Hepatocyte (in vitro differentiated cells): ENCODE data around the gene TRIM75. TPM values are rescaled to one million over a fixed set of nuclear protein-coding genes. Genes with fewer than 3 reads are reported as not detected.
"Not testable (repeated sequence)": the region's sequence is repeated elsewhere in the genome, so short reads cannot be mapped to it uniquely, and the experiment has no call there.

Source experiments
- DNase-seq: peaks from one replicate; pipeline ENCODE4 v3.0.0-alpha.2; 2016; ENCODE audit warnings: low spot score
- H2AFZ ChIP-seq: fragments of 200-600 bp; sonication (generic); 2 replicates; pipeline ENCODE4 v1.6.0; 2016; ENCODE audit warnings: antibody characterized with exemption, mild to moderate bottlenecking
- H3K27ac ChIP-seq: fragments of 200-600 bp; sonication (generic); 2 replicates; pipeline ENCODE4 v1.5.1; 2016; ENCODE audit warnings: mild to moderate bottlenecking
- H3K27me3 ChIP-seq: fragments of 200-600 bp; sonication (generic); 2 replicates; pipeline ENCODE4 v1.6.1; 2016
- H3K36me3 ChIP-seq: fragments of 200-600 bp; sonication (generic); replicated peaks from 2 replicates; pipeline ENCODE4 v1.5.1; 2016; ENCODE audit warnings: low read depth; ENCODE audit not compliant: insufficient read depth
- H3K4me1 ChIP-seq: fragments of 200-600 bp; sonication (generic); 2 replicates; pipeline ENCODE4 v1.5.1; 2016; ENCODE audit warnings: mild to moderate bottlenecking, moderate library complexity; ENCODE audit not compliant: insufficient read depth
- H3K4me2 ChIP-seq: fragments of 200-600 bp; sonication (generic); 2 replicates; pipeline ENCODE4 v1.6.0; 2016
- H3K4me3 ChIP-seq: fragments of 200-600 bp; sonication (generic); 2 replicates; pipeline ENCODE4 v1.5.1; 2016; ENCODE audit warnings: mild to moderate bottlenecking
- H3K79me2 ChIP-seq: fragments of 200-600 bp; sonication (generic); 2 replicates; pipeline ENCODE4 v1.6.0; 2017; ENCODE audit warnings: mild to moderate bottlenecking
- H3K9me2 ChIP-seq: fragments of 200-600 bp; sonication (generic); replicated peaks from 2 replicates; pipeline ENCODE4 v1.6.0; 2017; ENCODE audit warnings: mild to moderate bottlenecking; ENCODE audit not compliant: insufficient read depth
- H3K9me3 ChIP-seq: fragments of 200-600 bp; sonication (generic); 2 replicates; pipeline ENCODE4 v1.5.1; 2016; ENCODE audit warnings: low read depth, mild to moderate bottlenecking
- H4K20me1 ChIP-seq: fragments of 200-600 bp; sonication (generic); 2 replicates; pipeline ENCODE4 v1.6.0; 2016; ENCODE audit warnings: mild to moderate bottlenecking; ENCODE audit not compliant: insufficient read depth, poor library complexity, severe bottlenecking
- CTCF ChIP-seq: fragments of 200-600 bp; sonication (generic); IDR thresholded peaks from 2 replicates; pipeline ENCODE4 v1.5.1; 2016; ENCODE audit warnings: antibody characterized with exemption, mild to moderate bottlenecking; ENCODE audit not compliant: poor library complexity
- EZH2 ChIP-seq: fragments of 200-600 bp; sonication (generic); IDR thresholded peaks from 2 replicates; pipeline ENCODE4 v1.6.1; 2016; ENCODE audit warnings: antibody characterized with exemption, mild to moderate bottlenecking, borderline replicate concordance
- EZH2phosphoT487 ChIP-seq: fragments of 200-600 bp; sonication (generic); IDR thresholded peaks from one replicate; pipeline ENCODE4 v1.6.1; 2018; ENCODE audit warnings: antibody characterized with exemption, mild to moderate bottlenecking, low read depth, moderate library complexity; ENCODE audit not compliant: unreplicated experiment, severe bottlenecking
- whole genome bisulfite sequencing: methylation state at CpG from one replicate; pipeline ENCODE4 v1.1.6; 2016; ENCODE audit warnings: low lambda C conversion rate; ENCODE audit errors: missing lambda C conversion rate; 5-methylcytosine and 5-hydroxymethylcytosine counted together
- polyA plus RNA-seq: library from polyadenylated mRNA; unstranded; fragments of >200 nt; fragmentation: Nextera tagmentation; extraction: Ambion mirVana; gene quantifications from 2 replicates; pipeline ENCODE4 v1.2.1, GENCODE V29; 2016
- total RNA-seq: library from RNA; depleted of rRNA; stranded (reverse); fragments of >200 nt; gene quantifications from 2 replicates; pipeline ENCODE4 v1.2.3, GENCODE V29; 2014

The TRIM75 gene
- total and polyA plus RNA-seq, 2 experiments from 2014 or later = 0.17 TPM; not detected in 1

- no peak for DNase-seq
- Histone ChIP-seq H3K27ac (no peak overlapping the region), H3K27me3 (no peaks in the 10 kb centered on the region), H3K4me3 (no peak overlapping the region), H3K9me3 (no peaks in the 10 kb centered on the region), H3K4me1 (no peaks in the 10 kb centered on the region), H3K36me3 (no peaks in the 10 kb centered on the region), H2AFZ (no peak overlapping the region), H3K79me2 (no peaks in the 10 kb centered on the region), H3K4me2 (no peak overlapping the region), H3K9me2 (no peaks in the 10 kb centered on the region), H4K20me1 (no peaks in the 10 kb centered on the region)
- 98% methylated on average over 3 of the region's 3 CpGs for WGBS
- TF ChIP-seq CTCF (no peak), EZH2phosphoT487 (no peak), EZH2 (no peak)
These were observed 34.7 kb downstream of the TRIM75 start for GRCh38 chr4:165088366-165088765.

GRCh38 chr4:165092187-165092586, 38.5 kb downstream of the TRIM75 start:
- H3K9me3 ChIP-seq, H3K4me2 ChIP-seq, H3K4me3 ChIP-seq, H3K9me2 ChIP-seq, H3K4me1 ChIP-seq, DNase-seq, H4K20me1 ChIP-seq, H3K79me2 ChIP-seq, H3K27me3 ChIP-seq, H3K36me3 ChIP-seq, H3K27ac ChIP-seq, H2AFZ ChIP-seq: not testable (repeated sequence)
- 95% methylated on average over 8 of the region's 8 CpGs for WGBS

- H3K79me2 ChIP-seq = no peaks in the 10 kb centered on the region
- H3K4me1 ChIP-seq = no peaks in the 10 kb centered on the region
- H3K36me3 ChIP-seq = no peaks in the 10 kb centered on the region
- no peaks in the 10 kb centered on the region for H3K9me2 ChIP-seq
- no peak overlapping the region for H3K4me3 ChIP-seq
- H3K4me2 ChIP-seq = no peak overlapping the region
- whole genome bisulfite sequencing = 98% methylated on average over 3 of the region's 3 CpGs
- no peak overlapping the region for H3K27ac ChIP-seq
- H2AFZ ChIP-seq = no peak overlapping the region
- DNase-seq = no peak
- H4K20me1 ChIP-seq = no peaks in the 10 kb centered on the region
- TF ChIP-seq CTCF (no peak), EZH2 (no peak), EZH2phosphoT487 (no peak)
- H3K9me3 ChIP-seq = no peaks in the 10 kb centered on the region
- no peaks in the 10 kb centered on the region for H3K27me3 ChIP-seq
These were observed 41.2 kb downstream of the TRIM75 start for GRCh38 chr4:165094873-165095272.

GRCh38 chr4:165095291-165095690, 41.6 kb downstream of the TRIM75 start:
- no peak overlapping the region for H3K27ac ChIP-seq
- no peaks in the 10 kb centered on the region for H3K9me3 ChIP-seq
- no peak for DNase-seq
- no peaks in the 10 kb centered on the region for H3K27me3 ChIP-seq
- no peaks in the 10 kb centered on the region for H3K9me2 ChIP-seq
- H3K79me2 ChIP-seq = no peaks in the 10 kb centered on the region
- H3K4me3 ChIP-seq = no peak overlapping the region
- H3K4me2 ChIP-seq = no peak overlapping the region
- H2AFZ ChIP-seq = no peak overlapping the region
- H3K4me1 ChIP-seq = no peaks in the 10 kb centered on the region
- no peak for TF ChIP-seq EZH2phosphoT487
- TF ChIP-seq EZH2 = no peak
- no peak for TF ChIP-seq CTCF
- H4K20me1 ChIP-seq = no peaks in the 10 kb centered on the region
- 71% methylated on average over 1 of the region's 1 CpG for WGBS
- no peaks in the 10 kb centered on the region for H3K36me3 ChIP-seq
